NCI-H2029 treated with DMSO at 0.1 percent for 48 hours (cell line): Measurements from ENCODE around the gene GPX6.
"Not testable (repeated sequence)": the region's sequence is repeated elsewhere in the genome, so short reads cannot be mapped to it uniquely, and the experiment has no call there.

Source experiments
- DNase-seq: peaks from one replicate; lab custom pipeline; 2025; lab: John Stamatoyannopoulos, UW

Gene GPX6

GRCh38 chr6:28525496-28526039 is 10.0 kb upstream of the GPX6 start, which contains the start of gene GPX5:
TSS of gene GPX5 (plus strand) at chr6:28525881. CDS start at chr6:28526014, 133 bp downstream.
- DNase-seq = no peak

- no peak for DNase-seq
These were observed 7.6 kb upstream of the GPX6 start for GRCh38 chr6:28523241-28523622.

- DNase-seq = no peak
These were observed 7.1 kb upstream of the GPX6 start for GRCh38 chr6:28522594-28523240.

- no peak for DNase-seq
These were observed 2.4 kb upstream of the GPX6 start for GRCh38 chr6:28517964-28518363.

- DNase-seq = not testable (repeated sequence)
These were observed 3.2 kb downstream of the GPX6 start for GRCh38 chr6:28512387-28512786.

GRCh38 chr6:28511628-28512300 is 3.8 kb downstream of the GPX6 start:
- no peak for DNase-seq

- DNase-seq = no peak
These were observed 8.7 kb downstream of the GPX6 start for GRCh38 chr6:28506807-28507475.

GRCh38 chr6:28505733-28506132 is 9.9 kb downstream of the GPX6 start:
- DNase-seq = no peak

GRCh38 chr6:28502709-28503305 is 12.8 kb downstream of the GPX6 start:
- not testable (repeated sequence) for DNase-seq

- DNase-seq = not testable (repeated sequence)
These were observed 13.5 kb downstream of the GPX6 start for GRCh38 chr6:28502136-28502535.

- DNase-seq = no peak
These were observed 14.3 kb downstream of the GPX6 start for GRCh38 chr6:28501259-28501658.

- DNase-seq = no peak
These were observed 17.7 kb downstream of the GPX6 start for GRCh38 chr6:28497893-28498292.

- no peak for DNase-seq
These were observed 18.3 kb downstream of the GPX6 start for GRCh38 chr6:28497306-28497705.

GRCh38 chr6:28496099-28496779 is 19.4 kb downstream of the GPX6 start:
- DNase-seq = no peak

GRCh38 chr6:28491984-28492317 is 23.6 kb downstream of the GPX6 start:
- no peak for DNase-seq

- DNase-seq = no peak
These were observed 25.2 kb downstream of the GPX6 start for GRCh38 chr6:28490205-28490890.

GRCh38 chr6:28489366-28490204 is 26.0 kb downstream of the GPX6 start:
- no peak for DNase-seq

GRCh38 chr6:28488916-28489365 is 26.7 kb downstream of the GPX6 start:
- no peak for DNase-seq

- no peak for DNase-seq
These were observed 28.4 kb downstream of the GPX6 start for GRCh38 chr6:28486988-28487742.

- no peak for DNase-seq
These were observed 29.1 kb downstream of the GPX6 start for GRCh38 chr6:28486533-28486932.
